K562 (cell line): ENCODE results near the gene REEP3. TPM values are rescaled to one million over a fixed set of nuclear protein-coding genes. Genes with fewer than 3 reads are reported as not detected.
A peak's percentile ranks its signal among the peaks of the same experiment; 100 is the strongest.

Source experiments
- CBX3 ChIP-seq, 2 experiments: IDR thresholded peaks; 1 replicate in 1 of 2; 2 replicates in 1 of 2; pipeline ENCODE4 v1.6.1; 2012; ENCODE audit warnings: inconsistent platforms in 2 of 2, low read length in 2 of 2, borderline replicate concordance in 1 of 2, control low read depth in 1 of 2
- ELF1 ChIP-seq: fragments of 200-800 bp; sonication (Bioruptor generic); IDR thresholded peaks from 2 replicates; pipeline ENCODE4 v1.6.1; 2016; ENCODE audit warnings: missing genetic modification characterization, missing compliant biosample characterization
- HCFC1 ChIP-seq: IDR thresholded peaks from 2 replicates; pipeline ENCODE4 v1.6.1; 2012; ENCODE audit warnings: low read depth, low read length, improper control_type of control experiment
- HMGN3 ChIP-seq: IDR thresholded peaks from 2 replicates; pipeline ENCODE4 v1.6.1; 2011; ENCODE audit warnings: borderline replicate concordance, low read depth, mild to moderate bottlenecking, mixed read lengths, low read length; ENCODE audit not compliant: insufficient read length; ENCODE audit errors: extremely low read depth
- KDM5B ChIP-seq: fragments of 200-600 bp; sonication (generic); IDR thresholded peaks from 2 replicates; pipeline ENCODE4 v1.6.1; 2012; ENCODE audit warnings: low read depth, mild to moderate bottlenecking, moderate library complexity, low read length, control low read depth, inconsistent platforms; ENCODE audit not compliant: insufficient replicate concordance
- KLF13 ChIP-seq: fragments of 450-650 bp; IDR thresholded peaks from 2 replicates; pipeline ENCODE4 v1.6.1; 2016; ENCODE audit warnings: missing genetic modification characterization, low read depth, mild to moderate bottlenecking, missing compliant biosample characterization, moderate library complexity, borderline replicate concordance
- MAZ ChIP-seq, 2 experiments: fragments of 450-650 bp in 1 of 2; sonication (generic) in 1 of 2; formaldehyde crosslinking; IDR thresholded peaks in 1 of 2; conservative IDR thresholded peaks in 1 of 2; 2 replicates each; pipeline versions ENCODE4 v1.4.0 to v1.5.0; 2020; ENCODE audit warnings: mild to moderate bottlenecking in 1 of 2, missing genetic modification reagents in 1 of 2
- POLR2B ChIP-seq: fragments of 450-650 bp; IDR thresholded peaks from 2 replicates; pipeline ENCODE4 v1.6.1; 2018; ENCODE audit warnings: low read depth; ENCODE audit not compliant: partially characterized antibody
- RCOR1 ChIP-seq, 2 experiments: IDR thresholded peaks; 2 replicates each; pipeline ENCODE4 v1.6.1; 2012; ENCODE audit warnings: low read depth in 2 of 2, low read length in 2 of 2, borderline replicate concordance in 1 of 2, improper control_type of control experiment in 1 of 2
- TOE1 ChIP-seq, 2 experiments: fragments of 450-650 bp in 1 of 2; sonication (generic) in 1 of 2; formaldehyde crosslinking in 1 of 2; IDR thresholded peaks; 2 replicates each; pipeline versions ENCODE4 v1.7.1 to v1.8.0; 2016 to 2022; ENCODE audit warnings: borderline replicate concordance in 2 of 2, mild to moderate bottlenecking in 2 of 2, antibody characterized with exemption in 1 of 2, inconsistent platforms in 1 of 2, low read depth in 1 of 2, missing genetic modification reagents in 1 of 2, moderate library complexity in 1 of 2
- UBTF ChIP-seq, 2 experiments: IDR thresholded peaks; 2 replicates each; pipeline ENCODE4 v1.6.1; 2012; ENCODE audit warnings: improper control_type of control experiment in 2 of 2, low read depth in 2 of 2, low read length in 2 of 2, borderline replicate concordance in 1 of 2
- ZBTB7A ChIP-seq: IDR thresholded peaks from 2 replicates; pipeline ENCODE4 v1.6.1; 2011; ENCODE audit warnings: low read depth, mild to moderate bottlenecking, low read length, moderate library complexity, borderline replicate concordance; ENCODE audit not compliant: control insufficient read depth
- ZMIZ1 ChIP-seq, 2 experiments: fragments of 150-350 bp in 1 of 2; IDR thresholded peaks; 2 replicates each; pipeline ENCODE4 v1.6.1; 2012 to 2016; ENCODE audit warnings: low read depth in 2 of 2, low read length in 2 of 2, mild to moderate bottlenecking in 1 of 2, moderate library complexity in 1 of 2
- ZNF639 ChIP-seq, 2 experiments: fragments of 200-800 bp in 1 of 2; sonication (Bioruptor generic) in 1 of 2; sonication (generic) in 1 of 2; formaldehyde crosslinking in 1 of 2; IDR thresholded peaks in 1 of 2; conservative IDR thresholded peaks in 1 of 2; 2 replicates each; pipeline versions ENCODE4 v1.5.0 to v1.6.1; 2016 to 2020; ENCODE audit warnings: missing compliant biosample characterization in 1 of 2, missing genetic modification characterization in 1 of 2, missing genetic modification reagents in 1 of 2
- ZNF830 ChIP-seq: fragments of 250-450 bp; sonication (Bioruptor Pico); IDR thresholded peaks from 2 replicates; pipeline ENCODE4 v1.5.0; 2021; ENCODE audit warnings: mild to moderate bottlenecking
- polyA plus RNA-seq, 8 experiments: library from polyadenylated mRNA; depleted of rRNA in 4 of 8; stranded (reverse) in 5 of 8; unstranded in 3 of 8; fragments of >200 nt; fragmentation: Nextera tagmentation in 2 of 8; fragmentation: Illumina TruSeq in 1 of 8; extraction: Ambion mirVana in 2 of 8; extraction: Trizol in 1 of 8; gene quantifications; 2 replicates each; pipeline versions ENCODE4 v1.2.1 to v1.2.3, GENCODE V29; 2011 to 2014; ENCODE audit warnings: inconsistent platforms in 1 of 8, missing spikeins in 1 of 8
- total RNA-seq, 7 experiments: library from RNA; depleted of rRNA in 6 of 7; stranded (reverse); fragments of >200 nt in 6 of 7; fragmentation: Illumina TruSeq in 2 of 7; extraction: Trizol in 2 of 7; gene quantifications; 2 replicates each; pipeline versions ENCODE4 v1.2.1 to v1.2.3, GENCODE V29; 2011 to 2021; ENCODE audit warnings: low replicate concordance in 1 of 7

Gene REEP3
- total and polyA plus RNA-seq, 9 of the 15 experiments (the other 6 are each of a cell fraction or from before 2014, with no cell fraction given) = 3.4 to 13.4 (median 9.2) TPM

GRCh38 chr10:63521416-63522276 lies 445 bp downstream of the REEP3 start (continued):
- TF ChIP-seq UBTF (IDR thresholded peaks at IDR 0.05; ENCODE audit: borderline replicate concordance in 1 of 2, low read depth in 2 of 2, low read length in 2 of 2) (peak; percentile 62 to 68), HMGN3 (peak; percentile 39), KLF13 (tag) (0 out of 2 replicates have a peak, but pooled peaks have one; percentile 16), ZBTB7A (peak; percentile 28; the same call in 1 of the 2 replicates), ZNF639 (CRISPR knock-in tag; conservative IDR thresholded peaks at IDR 0.05 in 1 of 2, IDR thresholded peaks at IDR 0.05 in 1 of 2) (peak; percentile 84 to 86; a peak in 2 of 4 replicates), TOE1 (IDR thresholded peaks at IDR 0.05; ENCODE audit: borderline replicate concordance) (peak; percentile 22; the same call in 1 of the 2 replicates), TOE1 (CRISPR knock-in tag; IDR thresholded peaks at IDR 0.05; ENCODE audit: borderline replicate concordance, low read depth) (no peak), POLR2B (peak; percentile 12), RCOR1 (IDR thresholded peaks at IDR 0.05; ENCODE audit: borderline replicate concordance in 1 of 2, low read depth in 2 of 2, low read length in 2 of 2) (peak in 1 of 2 experiments; percentile 57; a peak in 2 of 4 replicates), ZMIZ1 (IDR thresholded peaks at IDR 0.05; ENCODE audit: low read depth in 2 of 2, low read length in 2 of 2) (0 out of 4 replicates have a peak, but pooled peaks of 1 of the 2 experiments have one; percentile 40), MAZ (CRISPR knock-in tag; conservative IDR thresholded peaks at IDR 0.05 in 1 of 2, IDR thresholded peaks at IDR 0.05 in 1 of 2) (peak in 1 of 2 experiments; percentile 62; a peak in 2 of 4 replicates), ZNF830 (no peak), HCFC1 (peak; percentile 5; the same call in 1 of the 2 replicates), KDM5B (peak; percentile 66), ELF1 (tag) (no peak), CBX3 (IDR thresholded peaks at IDR 0.05; ENCODE audit: borderline replicate concordance in 1 of 2, low read length in 2 of 2) (no peak)
